ENCODE measurements around the gene TSGA10.

TSGA10 gene

GRCh38 chr2:99112617-99113016 is 42.1 kb downstream of the TSGA10 start:
- in situ Hi-C loops (cut with HindIII; ENCODE audit: low pct_ligation_motif_present, low sequenced_read_pairs), result no loop called here
- Histone ChIP-seq H3K36me3 (replicated peaks) (no peaks in the 10 kb centered on the region), H3K4me3 (ENCODE audit: low read depth, low read length) (no peak overlapping the region), H3K27ac (no peak overlapping the region), H3K27me3 (replicated peaks) (no peaks in the 10 kb centered on the region)
- no peak for DNase-seq
- TF ChIP-seq, protein P1, sequence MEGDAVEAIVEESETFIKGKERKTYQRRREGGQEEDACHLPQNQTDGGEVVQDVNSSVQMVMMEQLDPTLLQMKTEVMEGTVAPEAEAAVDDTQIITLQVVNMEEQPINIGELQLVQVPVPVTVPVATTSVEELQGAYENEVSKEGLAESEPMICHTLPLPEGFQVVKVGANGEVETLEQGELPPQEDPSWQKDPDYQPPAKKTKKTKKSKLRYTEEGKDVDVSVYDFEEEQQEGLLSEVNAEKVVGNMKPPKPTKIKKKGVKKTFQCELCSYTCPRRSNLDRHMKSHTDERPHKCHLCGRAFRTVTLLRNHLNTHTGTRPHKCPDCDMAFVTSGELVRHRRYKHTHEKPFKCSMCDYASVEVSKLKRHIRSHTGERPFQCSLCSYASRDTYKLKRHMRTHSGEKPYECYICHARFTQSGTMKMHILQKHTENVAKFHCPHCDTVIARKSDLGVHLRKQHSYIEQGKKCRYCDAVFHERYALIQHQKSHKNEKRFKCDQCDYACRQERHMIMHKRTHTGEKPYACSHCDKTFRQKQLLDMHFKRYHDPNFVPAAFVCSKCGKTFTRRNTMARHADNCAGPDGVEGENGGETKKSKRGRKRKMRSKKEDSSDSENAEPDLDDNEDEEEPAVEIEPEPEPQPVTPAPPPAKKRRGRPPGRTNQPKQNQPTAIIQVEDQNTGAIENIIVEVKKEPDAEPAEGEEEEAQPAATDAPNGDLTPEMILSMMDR (IDR thresholded peaks at IDR 0.05; ENCODE audit: low read depth, low read length, missing control alignments), result no peak

GRCh38 chr2:99111945-99112344 is 42.8 kb downstream of the TSGA10 start:
- Histone ChIP-seq H3K4me3 (ENCODE audit: low read depth, low read length) (no peak overlapping the region), H3K27ac (no peak overlapping the region), H3K36me3 (replicated peaks) (no peaks in the 10 kb centered on the region), H3K27me3 (replicated peaks) (no peaks in the 10 kb centered on the region)
- in situ Hi-C loops (cut with HindIII; ENCODE audit: low pct_ligation_motif_present, low sequenced_read_pairs), result no loop called here
- no peak for DNase-seq
- TF ChIP-seq, protein P1 (IDR thresholded peaks at IDR 0.05; ENCODE audit: low read depth, low read length, missing control alignments), result no peak

GRCh38 chr2:99111236-99111635 is 43.5 kb downstream of the TSGA10 start:
- Histone ChIP-seq H3K4me3 (ENCODE audit: low read depth, low read length) (no peak overlapping the region), H3K27ac (no peak overlapping the region), H3K27me3 (replicated peaks) (no peaks in the 10 kb centered on the region), H3K36me3 (replicated peaks) (no peaks in the 10 kb centered on the region)
- DNase-seq, result no peak
- TF ChIP-seq, protein P1 (IDR thresholded peaks at IDR 0.05; ENCODE audit: low read depth, low read length, missing control alignments), result no peak
- in situ Hi-C loops (cut with HindIII; ENCODE audit: low pct_ligation_motif_present, low sequenced_read_pairs), result no loop called here

DNA sequence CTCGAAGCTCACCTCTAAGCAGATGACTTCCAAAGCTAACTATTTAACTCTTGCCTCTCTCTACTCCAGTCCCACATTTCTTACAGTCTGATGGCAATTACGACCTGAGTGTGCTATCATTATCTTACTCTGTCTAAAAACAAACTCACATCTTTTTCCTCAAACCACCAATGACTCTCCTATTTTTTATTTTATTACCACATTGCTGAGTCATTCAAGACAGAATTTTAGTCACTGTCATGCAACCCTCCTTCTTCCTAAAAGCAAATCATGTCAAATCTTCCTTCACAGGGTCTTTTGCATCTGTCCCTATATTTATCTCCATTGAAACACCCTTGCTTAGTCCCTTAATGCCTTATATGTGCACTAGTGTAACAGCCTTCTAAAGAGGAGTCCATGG is 47.8 kb downstream of the TSGA10 start:
- TF ChIP-seq, protein P1 (IDR thresholded peaks at IDR 0.05; ENCODE audit: low read depth, low read length, missing control alignments), result no peak
- Histone ChIP-seq H3K27me3 (replicated peaks) (no peaks in the 10 kb centered on the region), H3K27ac (no peak overlapping the region), H3K4me3 (ENCODE audit: low read depth, low read length) (no peak overlapping the region), H3K36me3 (replicated peaks) (no peaks in the 10 kb centered on the region)
- in situ Hi-C loops (cut with HindIII; ENCODE audit: low pct_ligation_motif_present, low sequenced_read_pairs), result no loop called here
- no peak for DNase-seq

DNA sequence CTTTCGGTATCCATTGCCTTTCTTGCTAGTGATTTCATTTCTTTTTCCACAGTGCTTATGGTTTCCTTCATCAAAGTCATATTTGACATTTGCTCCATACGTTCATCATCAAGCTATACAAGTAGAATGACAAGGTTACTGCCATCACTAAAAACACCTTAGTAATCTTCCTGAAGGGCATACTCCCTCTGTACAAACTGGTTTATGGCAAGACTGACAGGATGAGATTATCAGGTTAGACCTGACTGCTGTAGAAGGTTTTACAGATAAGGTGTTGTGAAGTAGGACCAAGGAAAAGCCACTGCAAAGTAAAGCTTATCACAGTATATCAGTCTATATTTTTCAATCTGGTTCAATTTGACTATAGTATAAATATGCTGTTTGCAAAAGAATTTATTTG is 50.7 kb downstream of the TSGA10 start:
- no peak overlapping the region for H3K27ac ChIP-seq
- H3K36me3 ChIP-seq (replicated peaks), result no peaks in the 10 kb centered on the region
- in situ Hi-C loops (cut with HindIII; ENCODE audit: low pct_ligation_motif_present, low sequenced_read_pairs), result no loop called here
- no peak overlapping the region for H3K4me3 ChIP-seq (ENCODE audit: low read depth, low read length)
- no peaks in the 10 kb centered on the region for H3K27me3 ChIP-seq (replicated peaks)
- DNase-seq, result no peak
- TF ChIP-seq, protein P1 (IDR thresholded peaks at IDR 0.05; ENCODE audit: low read depth, low read length, missing control alignments), result no peak

GRCh38 chr2:99101697-99102096 is 53.0 kb downstream of the TSGA10 start:
- TF ChIP-seq, protein P1 (IDR thresholded peaks at IDR 0.05; ENCODE audit: low read depth, low read length, missing control alignments), result no peak
- Histone ChIP-seq H3K27me3 (replicated peaks) (no peaks in the 10 kb centered on the region), H3K36me3 (replicated peaks) (no peaks in the 10 kb centered on the region), H3K27ac (no peak overlapping the region), H3K4me3 (ENCODE audit: low read depth, low read length) (no peak overlapping the region)
- no peak for DNase-seq
- in situ Hi-C loops (cut with HindIII; ENCODE audit: low pct_ligation_motif_present, low sequenced_read_pairs), result no loop called here

All from brain microvascular endothelial cell (primary cell).